Measurements from ENCODE around the gene RNPEP. TPM values are rescaled to one million over a fixed set of nuclear protein-coding genes. Genes with fewer than 3 reads are reported as not detected.

The RNPEP gene
- total RNA-seq, 1 experiment from 2014 or later: 108 TPM

DNA sequence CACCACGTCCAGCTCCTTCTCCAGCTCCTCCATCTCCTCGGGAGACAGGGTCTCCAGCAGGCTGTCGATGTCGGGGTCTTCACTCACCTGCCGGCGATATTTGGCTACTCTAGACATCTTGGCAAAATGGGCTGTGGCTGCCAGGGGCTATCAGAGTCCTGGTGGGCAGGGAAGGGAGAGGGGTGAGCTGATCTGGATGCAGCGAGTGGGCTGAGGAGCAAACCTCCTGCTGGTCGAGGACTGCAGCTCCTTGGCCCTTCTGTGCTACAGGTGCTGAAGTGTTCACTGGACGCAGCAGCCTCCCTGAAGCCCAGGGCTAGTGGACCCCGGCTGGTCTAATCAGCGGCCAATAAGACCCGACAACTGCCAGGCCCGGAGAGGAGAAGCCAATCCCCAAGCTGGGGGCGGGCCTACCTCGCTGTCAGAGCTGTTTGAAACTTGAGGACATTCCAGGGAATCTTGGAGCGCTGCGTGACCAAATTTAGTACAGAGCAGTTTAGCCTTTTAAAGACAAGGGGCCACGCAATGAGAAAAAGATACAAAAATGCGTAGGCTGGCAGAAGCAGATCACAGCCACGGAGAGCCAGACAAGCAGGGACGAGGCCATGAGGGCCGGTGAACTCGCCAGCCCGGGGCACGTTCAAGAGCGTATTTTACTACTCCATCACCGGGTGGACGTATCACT is 36.1 kb upstream of the RNPEP start, which contains the start of gene LMOD1:
LMOD1 (minus strand) TSS at position 325 of the 685 bp plus-strand sequence; CDS start at position 117, 208 bp downstream.
- CTCF ChIA-PET: interaction anchor here (0.6 kb wide), 2 partner anchors 434 to 1573 kb away, joined by 3 to 8 read pairs; no protein-coding TSS in a partner anchor
- H3K4me1 ChIP-seq (replicated peaks; ENCODE audit: insufficient read depth): peaks cover 14% of the 10 kb centered on the region
- no peaks in the 10 kb centered on the region for H3K79me2 ChIP-seq (ENCODE audit: low read depth)
- TF ChIP-seq, protein P1, sequence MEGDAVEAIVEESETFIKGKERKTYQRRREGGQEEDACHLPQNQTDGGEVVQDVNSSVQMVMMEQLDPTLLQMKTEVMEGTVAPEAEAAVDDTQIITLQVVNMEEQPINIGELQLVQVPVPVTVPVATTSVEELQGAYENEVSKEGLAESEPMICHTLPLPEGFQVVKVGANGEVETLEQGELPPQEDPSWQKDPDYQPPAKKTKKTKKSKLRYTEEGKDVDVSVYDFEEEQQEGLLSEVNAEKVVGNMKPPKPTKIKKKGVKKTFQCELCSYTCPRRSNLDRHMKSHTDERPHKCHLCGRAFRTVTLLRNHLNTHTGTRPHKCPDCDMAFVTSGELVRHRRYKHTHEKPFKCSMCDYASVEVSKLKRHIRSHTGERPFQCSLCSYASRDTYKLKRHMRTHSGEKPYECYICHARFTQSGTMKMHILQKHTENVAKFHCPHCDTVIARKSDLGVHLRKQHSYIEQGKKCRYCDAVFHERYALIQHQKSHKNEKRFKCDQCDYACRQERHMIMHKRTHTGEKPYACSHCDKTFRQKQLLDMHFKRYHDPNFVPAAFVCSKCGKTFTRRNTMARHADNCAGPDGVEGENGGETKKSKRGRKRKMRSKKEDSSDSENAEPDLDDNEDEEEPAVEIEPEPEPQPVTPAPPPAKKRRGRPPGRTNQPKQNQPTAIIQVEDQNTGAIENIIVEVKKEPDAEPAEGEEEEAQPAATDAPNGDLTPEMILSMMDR (conservative IDR thresholded peaks at IDR 0.05): no peak
- TF ChIP-seq EZH2 (IDR thresholded peaks at IDR 0.05; ENCODE audit: low read depth): no peak
- H3K4me2 ChIP-seq: peak within 1 kb of the TSS; percentile 32
- peak in 1 of 2 experiments; percentile 79 for DNase-seq
- H3K4me3 ChIP-seq: no peak within 1 kb of the TSS
- H3K36me3 ChIP-seq (ENCODE audit: low read depth): no peaks in the 10 kb centered on the region
- POLR2A ChIA-PET (ENCODE audit: unreplicated experiment): interaction anchor here (0.6 to 0.7 kb wide), 3 partner anchors 15 to 1152 kb away, joined by 3 read pairs; no protein-coding TSS in a partner anchor
- intact Hi-C loops (cut with micrococcal nuclease; ENCODE audit: unreplicated experiment): loop anchor here (2.0 kb wide), 1 partner anchor 30 kb away; no protein-coding TSS in a partner anchor
- no peaks in the 10 kb centered on the region for H3F3A ChIP-seq (ENCODE audit: insufficient read depth, low read depth)
- no TSS peak for BruUV-seq (replicated peaks)
- H3K9me3 ChIP-seq (ENCODE audit: insufficient read depth, low read depth): no peaks in the 10 kb centered on the region
- no peak within 1 kb of the TSS for H3K27ac ChIP-seq
- no peaks in the 10 kb centered on the region for H3K9me2 ChIP-seq (ENCODE audit: insufficient read depth)
- H4K20me1 ChIP-seq (ENCODE audit: insufficient read depth): no peaks in the 10 kb centered on the region
- peaks cover 26% of the 10 kb centered on the region for H3K27me3 ChIP-seq (ENCODE audit: insufficient read depth, low read depth)
- 0 out of 2 replicates have a peak within 1 kb of the TSS, but pooled peaks have one; percentile 16 for H2AFZ ChIP-seq

DNA sequence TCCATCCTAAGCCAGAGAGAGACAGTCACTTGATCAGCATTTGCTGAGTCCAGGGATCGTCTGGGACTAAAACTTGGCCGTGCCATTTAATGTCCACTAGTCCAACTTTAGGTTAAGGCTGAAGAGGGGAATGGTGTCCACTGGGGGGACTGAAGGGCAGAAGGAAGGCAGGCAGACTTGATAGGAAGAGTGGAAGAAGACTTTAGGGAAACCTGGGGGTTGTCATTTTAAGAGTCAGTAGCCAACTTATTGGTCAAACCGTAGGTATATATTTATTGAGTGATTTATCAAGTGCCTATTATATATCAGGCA is 34.8 kb upstream of the RNPEP start:
- TF ChIP-seq, protein P1 (conservative IDR thresholded peaks at IDR 0.05): no peak
- TF ChIP-seq EZH2 (IDR thresholded peaks at IDR 0.05; ENCODE audit: low read depth): no peak
- Histone ChIP-seq H3F3A (ENCODE audit: insufficient read depth, low read depth) (no peaks in the 10 kb centered on the region), H3K9me3 (ENCODE audit: insufficient read depth, low read depth) (no peaks in the 10 kb centered on the region), H3K36me3 (ENCODE audit: low read depth) (no peaks in the 10 kb centered on the region), H3K4me2 (no peak overlapping the region), H2AFZ (no peak overlapping the region), H3K79me2 (ENCODE audit: low read depth) (no peaks in the 10 kb centered on the region), H3K4me3 (no peak overlapping the region), H3K27ac (no peak overlapping the region), H3K27me3 (ENCODE audit: insufficient read depth, low read depth) (peaks cover 26% of the 10 kb centered on the region), H3K9me2 (ENCODE audit: insufficient read depth) (no peaks in the 10 kb centered on the region), H3K4me1 (replicated peaks; ENCODE audit: insufficient read depth) (peaks cover under 1% of the 10 kb centered on the region; the same call in 1 of the 2 replicates), H4K20me1 (ENCODE audit: insufficient read depth) (no peaks in the 10 kb centered on the region)
- ChIA-PET CTCF (no interaction called here), POLR2A (ENCODE audit: unreplicated experiment) (no interaction called here)
- no TSS peak for BruUV-seq (replicated peaks)
- no peak for DNase-seq
- intact Hi-C loops (cut with micrococcal nuclease; ENCODE audit: unreplicated experiment): loop anchor here (2.0 kb wide), 1 partner anchor 31 kb away; no protein-coding TSS in a partner anchor

DNA sequence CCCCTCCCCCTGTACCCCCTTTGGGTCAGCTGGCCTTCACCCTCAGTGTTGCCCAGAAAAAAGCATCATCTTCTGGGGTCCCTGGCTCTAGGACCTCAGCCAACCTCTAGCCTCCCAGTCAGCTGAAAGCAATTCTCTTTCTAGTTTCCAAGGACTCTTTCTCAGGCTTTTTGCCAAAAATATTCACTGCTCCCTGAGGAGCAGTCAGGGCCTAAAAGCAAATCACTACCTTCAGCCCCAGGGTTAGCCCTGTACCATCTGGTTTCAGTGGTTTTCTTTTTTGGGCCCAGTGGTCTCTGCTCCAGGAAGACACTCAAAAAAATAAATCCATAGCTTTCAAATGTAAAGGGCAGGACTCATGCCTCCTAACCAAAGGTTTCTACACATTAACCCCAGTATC is 33.0 kb upstream of the RNPEP start:
- Histone ChIP-seq H3K4me1 (replicated peaks; ENCODE audit: insufficient read depth) (no peaks in the 10 kb centered on the region), H4K20me1 (ENCODE audit: insufficient read depth) (no peaks in the 10 kb centered on the region), H3F3A (ENCODE audit: insufficient read depth, low read depth) (peaks cover 7% of the 10 kb centered on the region; the same call in 1 of the 2 replicates), H3K9me3 (ENCODE audit: insufficient read depth, low read depth) (no peaks in the 10 kb centered on the region), H3K27me3 (ENCODE audit: insufficient read depth, low read depth) (peaks cover 26% of the 10 kb centered on the region), H2AFZ (no peak overlapping the region), H3K27ac (no peak overlapping the region), H3K9me2 (ENCODE audit: insufficient read depth) (no peaks in the 10 kb centered on the region), H3K4me2 (no peak overlapping the region), H3K79me2 (ENCODE audit: low read depth) (peaks cover 3% of the 10 kb centered on the region), H3K36me3 (ENCODE audit: low read depth) (no peaks in the 10 kb centered on the region), H3K4me3 (no peak overlapping the region)
- TF ChIP-seq, protein P1 (conservative IDR thresholded peaks at IDR 0.05): no peak
- no peak for TF ChIP-seq EZH2 (IDR thresholded peaks at IDR 0.05; ENCODE audit: low read depth)
- intact Hi-C loops (cut with micrococcal nuclease; ENCODE audit: unreplicated experiment): no loop called here
- ChIA-PET POLR2A (ENCODE audit: unreplicated experiment) (no interaction called here), CTCF (interaction anchor here (0.5 kb wide), 1 partner anchor 10 kb away, joined by 3 read pairs; no protein-coding TSS in a partner anchor)
- no TSS peak for BruUV-seq (replicated peaks)
- no peak for DNase-seq

Measured in PC-9 (cell line).